GM21360 (cell line): ENCODE measurements around the gene ASPN.
"Not testable (repeated sequence)": the region's sequence is repeated elsewhere in the genome, so short reads cannot be mapped to it uniquely, and the experiment has no call there.

Experiments used
- ATAC-seq: cut with Tn5 transposase; IDR thresholded peaks from one replicate; pipeline ENCODE4 v1.9.1; 2021; ENCODE audit warnings: mild to moderate bottlenecking, moderate library complexity; ENCODE audit not compliant: unreplicated experiment

Gene ASPN

GRCh38 chr9:92423612-92424011 lies 58.7 kb downstream of the ASPN start:
- no peak for ATAC-seq

- no peak for ATAC-seq
These were observed 59.5 kb downstream of the ASPN start for GRCh38 chr9:92422611-92423338.

- no peak for ATAC-seq
These were observed 67.7 kb downstream of the ASPN start for GRCh38 chr9:92414566-92414965.

- ATAC-seq, result not testable (repeated sequence)
These were observed 71.1 kb downstream of the ASPN start for GRCh38 chr9:92411157-92411556.

GRCh38 chr9:92408747-92409478 lies 73.4 kb downstream of the ASPN start:
- no peak for ATAC-seq

- no peak for ATAC-seq
These were observed 74.5 kb downstream of the ASPN start for GRCh38 chr9:92407818-92408217.

GRCh38 chr9:92406477-92406876 lies 75.8 kb downstream of the ASPN start:
- ATAC-seq, result peak; percentile 49
